ENCODE data around the gene BAD.

DNA sequence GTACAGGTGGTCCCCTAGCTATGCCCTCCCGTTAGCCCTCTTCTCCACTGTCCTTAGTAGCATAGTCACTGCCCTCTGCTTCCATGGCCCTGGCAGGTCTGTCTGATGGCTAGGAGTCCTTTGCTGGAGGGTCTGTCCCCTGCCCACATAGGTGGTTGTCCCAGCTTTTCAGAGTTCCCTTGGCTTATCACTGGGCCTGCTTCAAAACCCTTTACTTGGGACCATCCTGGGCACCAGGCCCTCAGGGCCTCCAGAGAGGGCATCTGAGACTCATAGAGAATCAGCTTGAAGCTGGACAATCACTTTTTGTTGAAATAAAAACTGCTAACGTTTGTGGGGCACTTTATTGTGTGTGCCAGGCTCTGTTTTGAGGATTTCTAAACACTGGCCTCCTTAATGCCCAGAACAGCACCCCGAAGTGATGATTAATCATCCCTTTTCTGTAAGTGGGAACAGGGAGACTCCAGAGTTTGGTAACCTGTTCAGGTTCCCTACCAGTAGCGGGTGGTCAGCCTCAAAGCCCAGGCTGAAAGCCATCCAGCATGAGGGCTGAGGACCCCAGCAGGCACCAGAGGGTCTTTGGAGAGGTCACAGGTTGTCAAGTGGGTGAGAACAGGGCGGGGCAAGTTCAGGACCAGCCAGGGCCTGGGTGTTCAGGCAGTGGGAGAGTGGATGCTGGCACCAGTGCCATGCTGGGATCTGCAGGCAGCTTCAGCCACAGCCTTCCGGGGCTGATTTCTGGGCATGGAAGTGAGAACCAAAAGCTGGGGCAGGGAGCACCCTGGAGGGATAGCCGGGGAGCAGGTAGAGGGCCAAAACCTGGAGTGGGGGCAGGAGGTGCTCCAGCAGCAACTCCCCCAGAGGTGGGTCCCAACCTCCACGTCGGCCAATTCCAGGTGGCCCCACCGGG, 6.1 kb upstream of the BAD start:
- TF ChIP-seq, protein P1, sequence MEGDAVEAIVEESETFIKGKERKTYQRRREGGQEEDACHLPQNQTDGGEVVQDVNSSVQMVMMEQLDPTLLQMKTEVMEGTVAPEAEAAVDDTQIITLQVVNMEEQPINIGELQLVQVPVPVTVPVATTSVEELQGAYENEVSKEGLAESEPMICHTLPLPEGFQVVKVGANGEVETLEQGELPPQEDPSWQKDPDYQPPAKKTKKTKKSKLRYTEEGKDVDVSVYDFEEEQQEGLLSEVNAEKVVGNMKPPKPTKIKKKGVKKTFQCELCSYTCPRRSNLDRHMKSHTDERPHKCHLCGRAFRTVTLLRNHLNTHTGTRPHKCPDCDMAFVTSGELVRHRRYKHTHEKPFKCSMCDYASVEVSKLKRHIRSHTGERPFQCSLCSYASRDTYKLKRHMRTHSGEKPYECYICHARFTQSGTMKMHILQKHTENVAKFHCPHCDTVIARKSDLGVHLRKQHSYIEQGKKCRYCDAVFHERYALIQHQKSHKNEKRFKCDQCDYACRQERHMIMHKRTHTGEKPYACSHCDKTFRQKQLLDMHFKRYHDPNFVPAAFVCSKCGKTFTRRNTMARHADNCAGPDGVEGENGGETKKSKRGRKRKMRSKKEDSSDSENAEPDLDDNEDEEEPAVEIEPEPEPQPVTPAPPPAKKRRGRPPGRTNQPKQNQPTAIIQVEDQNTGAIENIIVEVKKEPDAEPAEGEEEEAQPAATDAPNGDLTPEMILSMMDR (IDR thresholded peaks at IDR 0.05 in 4 of 5, conservative IDR thresholded peaks at IDR 0.05 in 1 of 5) = no peak
- no peak for TF ChIP-seq POLR2A (IDR thresholded peaks at IDR 0.05)
